HepG2 (cell line): ENCODE data around the gene AFG1L. TPM values are rescaled to one million over a fixed set of nuclear protein-coding genes. Genes with fewer than 3 reads are reported as not detected.

Experiments
- ATF3 ChIP-seq: sonication (generic); formaldehyde crosslinking; IDR thresholded peaks from 2 replicates; pipeline ENCODE4 v1.4.0; 2020; ENCODE audit warnings: missing genetic modification reagents
- BHLHE40 ChIP-seq: IDR thresholded peaks from 2 replicates; pipeline ENCODE4 v1.6.1; 2011; ENCODE audit warnings: low read length, improper control_type of control experiment
- DPF2 ChIP-seq: sonication (generic); formaldehyde crosslinking; IDR thresholded peaks from 2 replicates; pipeline ENCODE4 v1.4.0; 2020; ENCODE audit warnings: mild to moderate bottlenecking, low read depth, missing genetic modification reagents, borderline replicate concordance
- ELK4 ChIP-seq: sonication (generic); formaldehyde crosslinking; IDR thresholded peaks from 2 replicates; pipeline ENCODE4 v1.9.0; 2021; ENCODE audit warnings: missing genetic modification reagents, borderline replicate concordance
- GATA4 ChIP-seq: sonication (generic); IDR thresholded peaks from 2 replicates; pipeline ENCODE4 v1.6.1; 2016; ENCODE audit warnings: antibody characterized with exemption, low read depth, borderline replicate concordance
- HOXA5 ChIP-seq: sonication (generic); formaldehyde crosslinking; IDR thresholded peaks from 2 replicates; pipeline ENCODE4 v1.4.0; 2020; ENCODE audit warnings: missing genetic modification reagents
- IRF2 ChIP-seq: IDR thresholded peaks from 2 replicates; pipeline ENCODE4 v1.6.1; 2018; ENCODE audit warnings: missing genetic modification reagents, missing compliant biosample characterization
- NR2F2 ChIP-seq: IDR thresholded peaks from 2 replicates; pipeline ENCODE4 v1.6.1; 2012; ENCODE audit warnings: low read depth, inconsistent platforms, borderline replicate concordance
- TFDP2 ChIP-seq: sonication (generic); formaldehyde crosslinking; IDR thresholded peaks from 2 replicates; pipeline ENCODE4 v1.4.0; 2020; ENCODE audit warnings: missing genetic modification reagents
- TMF1 ChIP-seq: sonication (generic); formaldehyde crosslinking; IDR thresholded peaks from 2 replicates; pipeline ENCODE4 v1.8.1; 2022; ENCODE audit warnings: low read depth, missing genetic modification reagents
- ZNF263 ChIP-seq: sonication (generic); formaldehyde crosslinking; IDR thresholded peaks from 2 replicates; pipeline ENCODE4 v1.4.0; 2020; ENCODE audit warnings: missing genetic modification reagents
- ZNF331 ChIP-seq: sonication (generic); formaldehyde crosslinking; IDR thresholded peaks from 2 replicates; pipeline ENCODE4 v1.4.0; 2020; ENCODE audit warnings: missing genetic modification reagents
- ZNF496 ChIP-seq: sonication (generic); formaldehyde crosslinking; IDR thresholded peaks from 2 replicates; pipeline ENCODE4 v1.8.1; 2023; ENCODE audit warnings: mild to moderate bottlenecking, moderate library complexity, missing genetic modification reagents; ENCODE audit not compliant: insufficient replicate concordance
- ZNF562 ChIP-seq: sonication (generic); formaldehyde crosslinking; IDR thresholded peaks from 2 replicates; pipeline ENCODE4 v1.8.0; 2022; ENCODE audit warnings: missing genetic modification reagents, borderline replicate concordance
- ZNF841 ChIP-seq: sonication (generic); formaldehyde crosslinking; IDR thresholded peaks from 2 replicates; pipeline ENCODE4 v1.8.1; 2023; ENCODE audit warnings: missing genetic modification reagents, borderline replicate concordance
- ZNF878 ChIP-seq: sonication (generic); formaldehyde crosslinking; IDR thresholded peaks from 2 replicates; pipeline ENCODE4 v1.8.1; 2023; ENCODE audit warnings: mild to moderate bottlenecking, missing genetic modification reagents, moderate library complexity
- polyA plus RNA-seq, 8 experiments: library from polyadenylated mRNA; depleted of rRNA in 3 of 8; stranded (reverse) in 7 of 8; unstranded in 1 of 8; fragments of >200 nt; fragmentation: Illumina TruSeq in 4 of 8; extraction: Trizol in 4 of 8; gene quantifications; 2 replicates each; pipeline versions ENCODE4 v1.2.1 to v1.2.3, GENCODE V29; 2011 to 2016; ENCODE audit warnings: low read depth in 4 of 8, missing spikeins in 1 of 8, mixed read lengths in 1 of 8; ENCODE audit not compliant: insufficient read depth in 1 of 8
- total RNA-seq, 5 experiments: library from RNA; depleted of rRNA; stranded (reverse); fragments of >200 nt; fragmentation: Illumina TruSeq; extraction: Trizol; gene quantifications; 2 replicates each; pipeline ENCODE4 v1.2.3, GENCODE V29; 2016; ENCODE audit warnings: low read depth in 1 of 5
- TF ChIP-seq, protein P1 (sequence below): sonication (generic); formaldehyde crosslinking; IDR thresholded peaks from 2 replicates; pipeline ENCODE4 v1.4.0; 2020; ENCODE audit warnings: missing genetic modification reagents
- TF ChIP-seq, protein P2 (sequence below): sonication (generic); formaldehyde crosslinking; IDR thresholded peaks from 2 replicates; pipeline ENCODE4 v1.9.0; 2021; ENCODE audit warnings: missing genetic modification reagents, borderline replicate concordance
- TF ChIP-seq, protein P3 (sequence below): sonication (generic); formaldehyde crosslinking; IDR thresholded peaks from 2 replicates; pipeline ENCODE4 v1.5.1; 2020; ENCODE audit warnings: mild to moderate bottlenecking, missing genetic modification reagents, moderate library complexity

The AFG1L gene
- total and polyA plus RNA-seq, 2 of the 13 experiments (the other 11 are each of a cell fraction or from before 2014, with no cell fraction given), result 3.1 to 14.0 TPM

- TF ChIP-seq, protein P1, sequence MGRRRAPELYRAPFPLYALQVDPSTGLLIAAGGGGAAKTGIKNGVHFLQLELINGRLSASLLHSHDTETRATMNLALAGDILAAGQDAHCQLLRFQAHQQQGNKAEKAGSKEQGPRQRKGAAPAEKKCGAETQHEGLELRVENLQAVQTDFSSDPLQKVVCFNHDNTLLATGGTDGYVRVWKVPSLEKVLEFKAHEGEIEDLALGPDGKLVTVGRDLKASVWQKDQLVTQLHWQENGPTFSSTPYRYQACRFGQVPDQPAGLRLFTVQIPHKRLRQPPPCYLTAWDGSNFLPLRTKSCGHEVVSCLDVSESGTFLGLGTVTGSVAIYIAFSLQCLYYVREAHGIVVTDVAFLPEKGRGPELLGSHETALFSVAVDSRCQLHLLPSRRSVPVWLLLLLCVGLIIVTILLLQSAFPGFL (CRISPR knock-in tag), result no peak
- TF ChIP-seq ELK4 (CRISPR knock-in tag), result no peak
- TF ChIP-seq ZNF331 (CRISPR knock-in tag), result peak; percentile 18; the same call in 1 of the 2 replicates
- TF ChIP-seq, protein P2, sequence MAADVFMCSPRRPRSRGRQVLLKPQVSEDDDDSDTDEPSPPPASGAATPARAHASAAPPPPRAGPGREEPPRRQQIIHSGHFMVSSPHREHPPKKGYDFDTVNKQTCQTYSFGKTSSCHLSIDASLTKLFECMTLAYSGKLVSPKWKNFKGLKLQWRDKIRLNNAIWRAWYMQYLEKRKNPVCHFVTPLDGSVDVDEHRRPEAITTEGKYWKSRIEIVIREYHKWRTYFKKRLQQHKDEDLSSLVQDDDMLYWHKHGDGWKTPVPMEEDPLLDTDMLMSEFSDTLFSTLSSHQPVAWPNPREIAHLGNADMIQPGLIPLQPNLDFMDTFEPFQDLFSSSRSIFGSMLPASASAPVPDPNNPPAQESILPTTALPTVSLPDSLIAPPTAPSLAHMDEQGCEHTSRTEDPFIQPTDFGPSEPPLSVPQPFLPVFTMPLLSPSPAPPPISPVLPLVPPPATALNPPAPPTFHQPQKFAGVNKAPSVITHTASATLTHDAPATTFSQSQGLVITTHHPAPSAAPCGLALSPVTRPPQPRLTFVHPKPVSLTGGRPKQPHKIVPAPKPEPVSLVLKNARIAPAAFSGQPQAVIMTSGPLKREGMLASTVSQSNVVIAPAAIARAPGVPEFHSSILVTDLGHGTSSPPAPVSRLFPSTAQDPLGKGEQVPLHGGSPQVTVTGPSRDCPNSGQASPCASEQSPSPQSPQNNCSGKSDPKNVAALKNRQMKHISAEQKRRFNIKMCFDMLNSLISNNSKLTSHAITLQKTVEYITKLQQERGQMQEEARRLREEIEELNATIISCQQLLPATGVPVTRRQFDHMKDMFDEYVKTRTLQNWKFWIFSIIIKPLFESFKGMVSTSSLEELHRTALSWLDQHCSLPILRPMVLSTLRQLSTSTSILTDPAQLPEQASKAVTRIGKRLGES (CRISPR knock-in tag), result no peak
- no peak; the same call in 1 of the 2 replicates for TF ChIP-seq IRF2
- TF ChIP-seq TFDP2, result peak; percentile 42; the same call in 1 of the 2 replicates
- TF ChIP-seq DPF2 (CRISPR knock-in tag), result no peak
- no peak for TF ChIP-seq ZNF562 (CRISPR knock-in tag)
- TF ChIP-seq ZNF841 (CRISPR knock-in tag), result no peak
- TF ChIP-seq NR2F2, result no peak
- TF ChIP-seq BHLHE40, result no peak
- TF ChIP-seq ZNF878 (CRISPR knock-in tag), result no peak
- no peak for TF ChIP-seq GATA4
- 0 out of 2 replicates have a peak, but pooled peaks have one; percentile 38 for TF ChIP-seq TMF1 (CRISPR knock-in tag)
- TF ChIP-seq, protein P3, sequence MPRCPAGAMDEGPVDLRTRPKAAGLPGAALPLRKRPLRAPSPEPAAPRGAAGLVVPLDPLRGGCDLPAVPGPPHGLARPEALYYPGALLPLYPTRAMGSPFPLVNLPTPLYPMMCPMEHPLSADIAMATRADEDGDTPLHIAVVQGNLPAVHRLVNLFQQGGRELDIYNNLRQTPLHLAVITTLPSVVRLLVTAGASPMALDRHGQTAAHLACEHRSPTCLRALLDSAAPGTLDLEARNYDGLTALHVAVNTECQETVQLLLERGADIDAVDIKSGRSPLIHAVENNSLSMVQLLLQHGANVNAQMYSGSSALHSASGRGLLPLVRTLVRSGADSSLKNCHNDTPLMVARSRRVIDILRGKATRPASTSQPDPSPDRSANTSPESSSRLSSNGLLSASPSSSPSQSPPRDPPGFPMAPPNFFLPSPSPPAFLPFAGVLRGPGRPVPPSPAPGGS (CRISPR knock-in tag), result no peak
- TF ChIP-seq ZNF263 (CRISPR knock-in tag), result peak; percentile 70; the same call in 1 of the 2 replicates
- no peak for TF ChIP-seq HOXA5 (CRISPR knock-in tag)
- no peak for TF ChIP-seq ZNF496 (CRISPR knock-in tag)
- TF ChIP-seq ATF3 (CRISPR knock-in tag), result peak; percentile 18; the same call in 1 of the 2 replicates
Measured at GRCh38 chr6:108559097-108559883, 264.4 kb downstream of the AFG1L start (continued).
